Transverse colon (tissue), 4 donors: ENCODE results near the gene SLITRK6. TPM values are rescaled to one million over a fixed set of nuclear protein-coding genes. Genes with fewer than 3 reads are reported as not detected.

ENCODE experiments used
- DNase-seq: peaks from one replicate; pipeline ENCODE4 v3.0.0-alpha.2; 2019
- H3K27ac ChIP-seq, 4 donors: fragments of 200-600 bp; sonication (generic); 2 replicates each; pipeline ENCODE4 v1.5.1; 2016 to 2018; ENCODE audit warnings: inconsistent platforms in 4 of 4
- H3K27me3 ChIP-seq: fragments of 200-600 bp; sonication (generic); 2 replicates; pipeline ENCODE4 v1.5.1; 2017; ENCODE audit warnings: inconsistent platforms
- H3K36me3 ChIP-seq, 4 donors: fragments of 200-600 bp; sonication (generic); 2 replicates each; pipeline ENCODE4 v1.5.1; 2017 to 2019; ENCODE audit warnings: inconsistent platforms in 4 of 4
- H3K4me1 ChIP-seq, 4 donors: fragments of 200-600 bp; sonication (generic); 2 replicates each; pipeline ENCODE4 v1.5.1; 2017 to 2020; ENCODE audit warnings: inconsistent platforms in 4 of 4
- H3K4me3 ChIP-seq, 4 donors: fragments of 200-600 bp; sonication (generic); 1 replicate in 1 of 4; 2 replicates in 3 of 4; pipeline versions ENCODE4 v1.5.1 to v1.6.1; 2017 to 2019; ENCODE audit warnings: inconsistent platforms in 4 of 4
- H3K9me3 ChIP-seq, 2 donors: fragments of 200-600 bp; sonication (generic); 2 replicates each; pipeline ENCODE4 v1.5.1; 2017 to 2019; ENCODE audit warnings: inconsistent platforms in 2 of 2
- CTCF ChIP-seq, 5 experiments: fragments of 200-600 bp in 3 of 5; fragments of 450-650 bp in 2 of 5; sonication (generic) in 3 of 5; IDR thresholded peaks; 1 replicate in 2 of 5; 2 replicates in 3 of 5; pipeline ENCODE4 v1.5.1; 2016 to 2017; ENCODE audit warnings: antibody characterized with exemption in 5 of 5, inconsistent platforms in 3 of 5, mild to moderate bottlenecking in 2 of 5, moderate library complexity in 1 of 5
- EP300 ChIP-seq: sonication (generic); formaldehyde crosslinking; IDR thresholded peaks from one replicate; pipeline ENCODE4 v1.6.1; 2017; ENCODE audit warnings: antibody characterized with exemption, low read depth
- POLR2A ChIP-seq: fragments of 450-650 bp; IDR thresholded peaks from one replicate; pipeline ENCODE4 v1.6.1; 2016; ENCODE audit warnings: antibody characterized with exemption, mild to moderate bottlenecking, moderate library complexity
- POLR2AphosphoS5 ChIP-seq, 3 donors: sonication (generic); formaldehyde crosslinking; IDR thresholded peaks; one replicate each; pipeline ENCODE4 v1.6.1; 2016; ENCODE audit warnings: antibody characterized with exemption in 3 of 3
- WGBS, 2 donors: methylation state at CpG; one replicate each; pipeline ENCODE4 v1.1.5; 2018; ENCODE audit warnings: low coverage in 1 of 2; 5-methylcytosine and 5-hydroxymethylcytosine counted together
- in situ Hi-C, 4 donors: fragments of 200-750 bp; cut with MboI; loops; one replicate each; pipeline versions ENCODE4 v1.15.0 to v1.15.1; 2017; ENCODE audit warnings: low sequenced_read_pairs in 3 of 4, low pct_ligation_motif_present in 1 of 4, low pct_unique_long_range_greater_than_20kb in 1 of 4
- intact Hi-C: fragments of 100-400 bp; cut with DNase I; formaldehyde crosslinking; loops from one replicate; pipeline ENCODE4 v1.15.1; 2023; ENCODE audit warnings: low total_unique reads
- total RNA-seq, 4 donors: library from RNA; depleted of rRNA; stranded (reverse); fragments of >200 nt; gene quantifications; one replicate each; pipeline ENCODE4 v1.1.0, GENCODE V29; 2016

The SLITRK6 gene, protein sequence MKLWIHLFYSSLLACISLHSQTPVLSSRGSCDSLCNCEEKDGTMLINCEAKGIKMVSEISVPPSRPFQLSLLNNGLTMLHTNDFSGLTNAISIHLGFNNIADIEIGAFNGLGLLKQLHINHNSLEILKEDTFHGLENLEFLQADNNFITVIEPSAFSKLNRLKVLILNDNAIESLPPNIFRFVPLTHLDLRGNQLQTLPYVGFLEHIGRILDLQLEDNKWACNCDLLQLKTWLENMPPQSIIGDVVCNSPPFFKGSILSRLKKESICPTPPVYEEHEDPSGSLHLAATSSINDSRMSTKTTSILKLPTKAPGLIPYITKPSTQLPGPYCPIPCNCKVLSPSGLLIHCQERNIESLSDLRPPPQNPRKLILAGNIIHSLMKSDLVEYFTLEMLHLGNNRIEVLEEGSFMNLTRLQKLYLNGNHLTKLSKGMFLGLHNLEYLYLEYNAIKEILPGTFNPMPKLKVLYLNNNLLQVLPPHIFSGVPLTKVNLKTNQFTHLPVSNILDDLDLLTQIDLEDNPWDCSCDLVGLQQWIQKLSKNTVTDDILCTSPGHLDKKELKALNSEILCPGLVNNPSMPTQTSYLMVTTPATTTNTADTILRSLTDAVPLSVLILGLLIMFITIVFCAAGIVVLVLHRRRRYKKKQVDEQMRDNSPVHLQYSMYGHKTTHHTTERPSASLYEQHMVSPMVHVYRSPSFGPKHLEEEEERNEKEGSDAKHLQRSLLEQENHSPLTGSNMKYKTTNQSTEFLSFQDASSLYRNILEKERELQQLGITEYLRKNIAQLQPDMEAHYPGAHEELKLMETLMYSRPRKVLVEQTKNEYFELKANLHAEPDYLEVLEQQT
- 1 to 10 TPM in 3 of 4 donors, not detected in 1; 2.9 to 3.8 (median 3.3) TPM for total RNA-seq

DNA sequence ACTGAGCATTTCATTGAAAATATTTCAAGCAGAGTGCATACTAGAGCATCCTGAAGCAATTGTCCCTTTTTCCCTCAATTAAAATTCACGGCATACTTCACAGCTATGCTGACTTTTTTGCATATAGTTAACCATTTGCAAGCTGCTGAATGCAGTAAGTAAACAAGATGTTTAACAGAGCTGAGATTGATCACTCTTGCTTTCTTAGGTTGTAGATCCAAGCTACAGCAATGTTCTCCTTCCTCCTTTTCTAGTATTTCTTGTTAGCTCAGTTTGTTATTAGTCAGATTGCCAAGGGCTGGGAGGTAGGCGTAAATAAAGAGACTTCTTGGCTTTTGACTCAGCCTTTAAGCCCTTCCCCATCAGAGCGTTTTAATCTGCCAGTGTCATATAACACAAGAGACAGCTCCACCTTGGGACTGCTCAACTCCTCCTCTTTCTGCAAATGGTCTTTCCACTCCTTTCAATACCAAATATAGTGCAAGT lies at the start of gene SLITRK6:
SLITRK6 (minus strand) TSS at position 323 of the 486 bp plus-strand sequence. CDS start 2,911 bp downstream, outside the sequence.
- TF ChIP-seq CTCF (IDR thresholded peaks at IDR 0.05): no peak
- TF ChIP-seq EP300: no peak
- no peak for TF ChIP-seq POLR2AphosphoS5 (IDR thresholded peaks at IDR 0.05)
- TF ChIP-seq POLR2A: no peak
- Histone ChIP-seq H3K27me3 (no peaks in the 10 kb centered on the region), H3K4me3 (peak within 1 kb of the TSS in 2 of 4 donors; percentile 3 to 31), H3K9me3 (no peaks in the 10 kb centered on the region), H3K36me3 (no peaks in the 10 kb centered on the region), H3K4me1 (peaks cover 0 to 8% (median 2%) of the 10 kb centered on the region in 4 donors), H3K27ac (peak within 1 kb of the TSS in 1 of 4 donors; percentile 21)
- WGBS, 2 donors: 7 to 24% methylated on average over 2 to 3 of the region's 3 CpGs
- no peak for DNase-seq
- intact Hi-C loops (no loop called here), in situ Hi-C loops (no loop called here)

GRCh38 chr13:85847012-85847411 lies 47.8 kb upstream of the SLITRK6 start:
- no peak for DNase-seq
- TF ChIP-seq POLR2AphosphoS5 (IDR thresholded peaks at IDR 0.05) (no peak), POLR2A (no peak), CTCF (IDR thresholded peaks at IDR 0.05) (no peak), EP300 (no peak)
- 79 to 81% methylated on average over 6 of the region's 6 CpGs for WGBS, 2 donors
- Histone ChIP-seq H3K4me1 (no peaks in the 10 kb centered on the region), H3K9me3 (no peaks in the 10 kb centered on the region), H3K36me3 (no peaks in the 10 kb centered on the region), H3K27me3 (no peaks in the 10 kb centered on the region), H3K4me3 (no peak overlapping the region), H3K27ac (no peak overlapping the region)
- intact Hi-C loops: no loop called here
- in situ Hi-C loops: no loop called here

GRCh38 chr13:85841427-85841826 lies 42.2 kb upstream of the SLITRK6 start:
- in situ Hi-C loops: no loop called here
- WGBS, 2 donors: 60 to 63% methylated on average over 2 of the region's 2 CpGs
- TF ChIP-seq CTCF (IDR thresholded peaks at IDR 0.05) (no peak), POLR2AphosphoS5 (IDR thresholded peaks at IDR 0.05) (no peak), EP300 (no peak), POLR2A (no peak)

DNA sequence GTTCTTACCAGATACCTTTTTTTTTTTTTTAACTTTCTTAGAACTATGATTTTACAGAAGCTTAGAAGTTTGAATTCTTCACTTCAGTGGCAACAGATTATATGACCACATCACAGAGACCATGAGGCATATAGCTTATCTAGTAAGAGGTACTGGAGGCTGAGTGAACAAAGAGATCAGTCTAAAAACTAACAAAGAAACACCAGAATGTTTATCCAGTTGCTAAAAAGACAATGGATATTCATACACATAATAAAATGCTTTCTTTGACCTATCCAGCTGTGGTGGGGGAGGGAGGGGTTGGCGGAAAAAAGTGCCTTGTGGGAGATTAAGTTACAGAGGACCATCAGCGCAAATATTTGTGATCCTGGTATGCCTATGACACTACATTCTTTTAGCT lies 34.7 kb upstream of the SLITRK6 start:
- intact Hi-C loops: no loop called here
- H3K36me3 ChIP-seq: no peaks in the 10 kb centered on the region
- H3K27me3 ChIP-seq: no peaks in the 10 kb centered on the region
- H3K9me3 ChIP-seq: no peaks in the 10 kb centered on the region
- no peaks in the 10 kb centered on the region for H3K4me1 ChIP-seq
- no peak overlapping the region for H3K4me3 ChIP-seq
- no peak for DNase-seq
- no peak overlapping the region for H3K27ac ChIP-seq
- TF ChIP-seq EP300 (no peak), CTCF (IDR thresholded peaks at IDR 0.05) (no peak), POLR2A (no peak), POLR2AphosphoS5 (IDR thresholded peaks at IDR 0.05) (no peak)
- WGBS, 2 donors: 79 to 100% methylated on average over 2 of the region's 2 CpGs
- in situ Hi-C loops: no loop called here

More at GRCh38 chr13:85841427-85841826, 42.2 kb upstream of the SLITRK6 start:
- Histone ChIP-seq H3K27ac (no peak overlapping the region), H3K4me3 (no peak overlapping the region), H3K27me3 (no peaks in the 10 kb centered on the region), H3K9me3 (no peaks in the 10 kb centered on the region), H3K4me1 (no peaks in the 10 kb centered on the region), H3K36me3 (no peaks in the 10 kb centered on the region)
- intact Hi-C loops: no loop called here
- DNase-seq: no peak
